Neuronal stem cell (in vitro differentiated cells): Measurements from ENCODE around the gene ZNF543.
"Not testable (repeated sequence)": the region's sequence is repeated elsewhere in the genome, so short reads cannot be mapped to it uniquely, and the experiment has no call there.

ENCODE experiments used
- DNase-seq: peaks from one replicate; pipeline ENCODE4 v3.0.0-alpha.2; 2013; ENCODE audit warnings: low spot score
- H2AFZ ChIP-seq: one replicate; pipeline ENCODE4 v1.6.1; 2013; ENCODE audit warnings: mild to moderate bottlenecking, low read length, inconsistent platforms
- H2AK5ac ChIP-seq: 2 replicates; pipeline ENCODE4 v1.6.1; 2013; ENCODE audit warnings: low read depth, mild to moderate bottlenecking, inconsistent platforms, low read length, moderate library complexity, mixed read lengths
- H2BK120ac ChIP-seq: 2 replicates; pipeline ENCODE4 v1.6.1; 2013; ENCODE audit warnings: low read depth, mild to moderate bottlenecking, inconsistent platforms, low read length, moderate library complexity, mixed read lengths
- H2BK12ac ChIP-seq: one replicate; pipeline ENCODE4 v1.6.1; 2013; ENCODE audit warnings: low read length, inconsistent platforms
- H2BK15ac ChIP-seq: 2 replicates; pipeline ENCODE4 v1.6.1; 2013; ENCODE audit warnings: mild to moderate bottlenecking, low read length, inconsistent platforms, mixed read lengths
- H2BK5ac ChIP-seq: one replicate; pipeline ENCODE4 v1.6.1; 2013; ENCODE audit warnings: inconsistent platforms, mild to moderate bottlenecking, low read length, moderate library complexity
- H3K14ac ChIP-seq: one replicate; pipeline ENCODE4 v1.6.1; 2013; ENCODE audit warnings: low read length, inconsistent platforms
- H3K18ac ChIP-seq: 2 replicates; pipeline ENCODE4 v1.6.1; 2013; ENCODE audit warnings: low read length, inconsistent platforms
- H3K23ac ChIP-seq: 2 replicates; pipeline ENCODE4 v1.6.1; 2013; ENCODE audit warnings: low read depth, mild to moderate bottlenecking, mixed read lengths, low read length, inconsistent platforms; ENCODE audit not compliant: poor library complexity
- H3K27ac ChIP-seq: replicated peaks from 3 replicates; pipeline ENCODE4 v1.5.1; 2013; ENCODE audit warnings: low read length, inconsistent platforms
- H3K27me3 ChIP-seq, 3 experiments: 2 replicates each; pipeline ENCODE4 v1.6.1; 2013; ENCODE audit warnings: low read length in 3 of 3, mild to moderate bottlenecking in 2 of 3, inconsistent platforms in 1 of 3, low read depth in 1 of 3, mixed read lengths in 1 of 3, moderate library complexity in 1 of 3; ENCODE audit not compliant: control insufficient read depth in 3 of 3, insufficient read depth in 3 of 3
- H3K36me3 ChIP-seq, 2 donors: replicated peaks in 1 of 2; 2 replicates each; pipeline ENCODE4 v1.6.1; 2013; ENCODE audit warnings: low read length in 2 of 2; ENCODE audit not compliant: control insufficient read depth in 2 of 2, insufficient read depth in 2 of 2
- H3K4ac ChIP-seq: 2 replicates; pipeline ENCODE4 v1.6.1; 2013; ENCODE audit warnings: inconsistent platforms, mild to moderate bottlenecking, low read length, moderate library complexity
- H3K4me1 ChIP-seq, 2 donors: 1 replicate in 1 of 2; 2 replicates in 1 of 2; pipeline ENCODE4 v1.6.1; 2013; ENCODE audit warnings: low read length in 2 of 2, low read depth in 1 of 2; ENCODE audit not compliant: control insufficient read depth in 2 of 2, insufficient read depth in 1 of 2
- H3K4me2 ChIP-seq: one replicate; pipeline ENCODE4 v1.6.1; 2013; ENCODE audit warnings: mild to moderate bottlenecking, low read length, inconsistent platforms; ENCODE audit not compliant: insufficient read depth, poor library complexity, severe bottlenecking
- H3K4me3 ChIP-seq, 2 donors: 2 replicates each; pipeline ENCODE4 v1.5.1; 2013; ENCODE audit warnings: low read length in 2 of 2, mild to moderate bottlenecking in 2 of 2, inconsistent platforms in 1 of 2, moderate library complexity in 1 of 2
- H3K79me1 ChIP-seq: one replicate; pipeline ENCODE4 v1.6.1; 2013; ENCODE audit warnings: low read depth, mild to moderate bottlenecking, inconsistent platforms, low read length, moderate library complexity
- H3K9ac ChIP-seq: one replicate; pipeline ENCODE4 v1.6.1; 2013; ENCODE audit warnings: mild to moderate bottlenecking, low read depth, low read length, inconsistent platforms; ENCODE audit not compliant: poor library complexity
- H3K9me3 ChIP-seq, 2 donors: replicated peaks in 1 of 2; 2 replicates each; pipeline versions ENCODE3 to v1.6.1; 2013; ENCODE audit warnings: low read length in 2 of 2, mild to moderate bottlenecking in 2 of 2, inconsistent platforms in 1 of 2, low read depth in 1 of 2, mixed read lengths in 1 of 2, moderate library complexity in 1 of 2; ENCODE audit not compliant: control insufficient read depth in 2 of 2, insufficient read depth in 1 of 2
- H4K8ac ChIP-seq: one replicate; pipeline ENCODE4 v1.6.1; 2013; ENCODE audit warnings: low read depth, mild to moderate bottlenecking, inconsistent platforms, low read length, moderate library complexity
- H4K91ac ChIP-seq: one replicate; pipeline ENCODE4 v1.6.1; 2013; ENCODE audit warnings: low read length, low read depth, mild to moderate bottlenecking, inconsistent platforms; ENCODE audit not compliant: poor library complexity
- WGBS, 2 donors: extraction: QIAGEN DNeasy Blood & Tissue Kit; methylation state at CpG; one replicate each; pipeline ENCODE4 v1.1.7; 2013; ENCODE audit warnings: missing lambda C conversion rate in 2 of 2, mixed read lengths in 1 of 2; ENCODE audit not compliant: insufficient read length in 2 of 2, insufficient replicate concordance in 1 of 2; ENCODE audit errors: extremely low coverage in 2 of 2; 5-methylcytosine and 5-hydroxymethylcytosine counted together

ZNF543 gene

GRCh38 chr19:57363688-57364181 is 43.5 kb downstream of the ZNF543 start:
- H2BK120ac ChIP-seq: no peak overlapping the region
- no peak for DNase-seq
- peaks cover 4 to 19% of the 10 kb centered on the region in 2 donors for H3K36me3 ChIP-seq
- no peak overlapping the region for H3K23ac ChIP-seq
- no peak overlapping the region for H4K91ac ChIP-seq
- peak overlapping the region; percentile 48 for H3K18ac ChIP-seq
- peak overlapping the region; percentile 56 for H3K14ac ChIP-seq
- peak overlapping the region; percentile 68 to 90 for H3K4me3 ChIP-seq
- no peaks in the 10 kb centered on the region for H3K27me3 ChIP-seq
- peak overlapping the region; percentile 74 for H2AFZ ChIP-seq
- no CpG with 5 or more reads among the region's 18 CpGs for WGBS, 2 donors
- peak overlapping the region; percentile 49 for H2BK15ac ChIP-seq
- H3K9ac ChIP-seq: peak overlapping the region; percentile 70
- peaks cover 0 to 4% of the 10 kb centered on the region in 2 donors for H3K4me1 ChIP-seq
- H3K9me3 ChIP-seq: no peaks in the 10 kb centered on the region
- no peak overlapping the region for H2BK12ac ChIP-seq
- H3K4ac ChIP-seq: no peak overlapping the region
- no peak overlapping the region for H3K27ac ChIP-seq
- H3K79me1 ChIP-seq: peaks cover 4% of the 10 kb centered on the region
- H2BK5ac ChIP-seq: peak overlapping the region; percentile 66
- H4K8ac ChIP-seq: no peak overlapping the region
- peak overlapping the region; percentile 46 for H2AK5ac ChIP-seq
- H3K4me2 ChIP-seq: peak overlapping the region; percentile 89

GRCh38 chr19:57366776-57367175 is 46.5 kb downstream of the ZNF543 start:
- peaks cover 0 to 9% of the 10 kb centered on the region in 2 donors for H3K36me3 ChIP-seq

GRCh38 chr19:57374179-57374578 is 53.9 kb downstream of the ZNF543 start:
- no CpG with 5 or more reads among the region's 6 CpGs for WGBS, 2 donors
- Histone ChIP-seq H3K4ac (no peak overlapping the region), H4K91ac (no peak overlapping the region), H3K27me3 (no peaks in the 10 kb centered on the region), H3K18ac (no peak overlapping the region), H3K23ac (no peak overlapping the region), H3K27ac (no peak overlapping the region), H3K4me1 (no peaks in the 10 kb centered on the region), H2AFZ (no peak overlapping the region), H3K9me3 (peaks cover 21 to 41% of the 10 kb centered on the region in 2 donors), H3K36me3 (peaks cover 18 to 56% of the 10 kb centered on the region in 2 donors), H2BK5ac (no peak overlapping the region), H3K9ac (no peak overlapping the region), H2BK15ac (no peak overlapping the region), H4K8ac (no peak overlapping the region), H3K4me3 (no peak overlapping the region), H2AK5ac (no peak overlapping the region), H2BK12ac (no peak overlapping the region), H3K79me1 (no peaks in the 10 kb centered on the region), H3K4me2 (no peak overlapping the region), H3K14ac (no peak overlapping the region), H2BK120ac (no peak overlapping the region)
- no peak for DNase-seq

More at GRCh38 chr19:57366776-57367175, 46.5 kb downstream of the ZNF543 start:
- Histone ChIP-seq H3K27ac (no peak overlapping the region), H3K4me3 (no peak overlapping the region), H3K18ac (no peak overlapping the region), H3K4me2 (no peak overlapping the region), H2BK5ac (no peak overlapping the region), H2BK120ac (no peak overlapping the region), H3K4me1 (peaks cover 0 to 4% of the 10 kb centered on the region in 2 donors), H2BK12ac (no peak overlapping the region), H3K79me1 (peaks cover 4% of the 10 kb centered on the region), H3K9ac (no peak overlapping the region), H4K8ac (no peak overlapping the region), H4K91ac (no peak overlapping the region), H3K9me3 (no peaks in the 10 kb centered on the region), H3K23ac (no peak overlapping the region), H2AFZ (no peak overlapping the region), H3K4ac (no peak overlapping the region), H2AK5ac (no peak overlapping the region), H2BK15ac (no peak overlapping the region), H3K14ac (no peak overlapping the region), H3K27me3 (no peaks in the 10 kb centered on the region)
- no peak for DNase-seq
- WGBS, 2 donors: no CpG with 5 or more reads among the region's 2 CpGs

- not testable (repeated sequence) for H2BK5ac ChIP-seq, H3K14ac ChIP-seq, H3K4me3 ChIP-seq, H3K4me1 ChIP-seq, H3K4me2 ChIP-seq, H2AFZ ChIP-seq, H4K8ac ChIP-seq, H3K79me1 ChIP-seq, H4K91ac ChIP-seq, H3K4ac ChIP-seq, DNase-seq, H3K23ac ChIP-seq, H2BK15ac ChIP-seq, H3K9ac ChIP-seq, H3K18ac ChIP-seq, H2AK5ac ChIP-seq, H2BK12ac ChIP-seq, H3K27ac ChIP-seq, H2BK120ac ChIP-seq, H3K27me3 ChIP-seq
- Histone ChIP-seq H3K36me3 (peaks cover 18 to 56% of the 10 kb centered on the region in 2 donors), H3K9me3 (peaks cover 22 to 42% of the 10 kb centered on the region in 2 donors)
- WGBS, 2 donors: no CpG with 5 or more reads among the region's 2 CpGs
Observed at GRCh38 chr19:57374647-57375046, 54.4 kb downstream of the ZNF543 start.
